GM23338 (cell line): ENCODE results near the gene SNAP47. TPM values are rescaled to one million over a fixed set of nuclear protein-coding genes. Genes with fewer than 3 reads are reported as not detected.

Experiments
- ATAC-seq: fragments of 200-7000 bp; cut with Tn5 transposase; 3 replicates; pipeline ENCODE4 v1.9.1; 2020
- DNase-seq: peaks from one replicate; pipeline ENCODE4 v3.0.0-alpha.2; 2015; ENCODE audit warnings: low spot score
- H2AFZ ChIP-seq: fragments of 200-600 bp; sonication (generic); 2 replicates; pipeline ENCODE4 v1.8.0; 2016; ENCODE audit warnings: antibody characterized with exemption, mild to moderate bottlenecking, moderate library complexity
- H3F3A ChIP-seq: fragments of 200-600 bp; sonication (generic); replicated peaks from 2 replicates; pipeline ENCODE4 v1.8.0; 2017; ENCODE audit warnings: antibody characterized with exemption, mixed run types, low read depth
- H3K27ac ChIP-seq: fragments of 200-600 bp; sonication (generic); 2 replicates; pipeline ENCODE4 v1.6.1; 2016; ENCODE audit warnings: low read depth
- H3K27me3 ChIP-seq: fragments of 200-600 bp; sonication (generic); 2 replicates; pipeline ENCODE4 v1.8.0; 2016; ENCODE audit warnings: mild to moderate bottlenecking, mixed run types, moderate library complexity; ENCODE audit not compliant: insufficient read depth
- H3K36me3 ChIP-seq: fragments of 200-600 bp; sonication (generic); 2 replicates; pipeline ENCODE4 v1.8.0; 2016; ENCODE audit warnings: mild to moderate bottlenecking; ENCODE audit not compliant: insufficient read depth
- H3K4me1 ChIP-seq: fragments of 200-600 bp; sonication (generic); 2 replicates; pipeline ENCODE4 v1.8.0; 2016; ENCODE audit warnings: mild to moderate bottlenecking, moderate library complexity; ENCODE audit not compliant: insufficient read depth
- H3K4me2 ChIP-seq: fragments of 200-600 bp; sonication (generic); 2 replicates; pipeline ENCODE4 v1.7.1; 2017; ENCODE audit warnings: mixed run types
- H3K4me3 ChIP-seq: fragments of 200-600 bp; sonication (generic); 2 replicates; pipeline ENCODE4 v1.6.1; 2016; ENCODE audit warnings: mixed run types
- H3K79me2 ChIP-seq: fragments of 200-600 bp; sonication (generic); replicated peaks from 2 replicates; pipeline ENCODE4 v1.8.0; 2017; ENCODE audit warnings: mild to moderate bottlenecking; ENCODE audit not compliant: insufficient read depth
- H3K9me2 ChIP-seq: fragments of 200-600 bp; sonication (generic); 2 replicates; pipeline ENCODE4 v1.8.0; 2017; ENCODE audit not compliant: insufficient read depth
- H4K20me1 ChIP-seq: fragments of 200-600 bp; sonication (generic); replicated peaks from 2 replicates; pipeline ENCODE4 v1.8.0; 2017; ENCODE audit warnings: mild to moderate bottlenecking; ENCODE audit not compliant: insufficient read depth
- H3K27ac Mint-ChIP-seq: 2 replicates; pipeline ENCODE4 v1.8.0; 2020; ENCODE audit warnings: inconsistent platforms, mild to moderate bottlenecking, moderate library complexity, mixed read lengths
- H3K27me3 Mint-ChIP-seq: 3 replicates; pipeline ENCODE4 v1.8.0; 2022; ENCODE audit warnings: low read depth, mild to moderate bottlenecking, moderate library complexity, mixed read lengths, inconsistent platforms; ENCODE audit not compliant: insufficient read depth, poor library complexity
- H3K36me3 Mint-ChIP-seq: 3 replicates; pipeline ENCODE4 v1.8.0; 2021; ENCODE audit warnings: low read depth, mild to moderate bottlenecking, inconsistent platforms, moderate library complexity, mixed read lengths
- H3K4me1 Mint-ChIP-seq: 3 replicates; pipeline ENCODE4 v1.8.0; 2020; ENCODE audit warnings: mild to moderate bottlenecking, inconsistent platforms, mixed read lengths
- H3K4me3 Mint-ChIP-seq: 3 replicates; pipeline ENCODE4 v1.8.0; 2021; ENCODE audit warnings: moderate library complexity, mild to moderate bottlenecking, inconsistent platforms, mixed read lengths
- H3K9me3 Mint-ChIP-seq: 3 replicates; pipeline ENCODE4 v1.8.0; 2020; ENCODE audit warnings: moderate library complexity, mild to moderate bottlenecking, inconsistent platforms, mixed read lengths
- CREB1 ChIP-seq: fragments of 250-450 bp; sonication (Bioruptor Pico); IDR thresholded peaks from 2 replicates; pipeline ENCODE4 v1.5.0; 2020; ENCODE audit warnings: low read depth, mild to moderate bottlenecking, moderate library complexity
- CTCF ChIP-seq, 2 experiments: fragments of 200-600 bp in 1 of 2; sonication (generic) in 1 of 2; conservative IDR thresholded peaks; 2 replicates each; pipeline versions ENCODE4 v1.5.1 to v1.6.1; 2016 to 2017; ENCODE audit warnings: antibody characterized with exemption in 2 of 2, low read depth in 2 of 2, mild to moderate bottlenecking in 2 of 2, moderate library complexity in 1 of 2
- ETS1 ChIP-seq: IDR thresholded peaks from 2 replicates; pipeline ENCODE4 v1.6.1; 2016; ENCODE audit warnings: antibody characterized with exemption
- EZH2 ChIP-seq: fragments of 200-600 bp; sonication (generic); IDR thresholded peaks from one replicate; pipeline ENCODE4 v1.8.0; 2017; ENCODE audit warnings: antibody characterized with exemption, mild to moderate bottlenecking, low read depth; ENCODE audit not compliant: unreplicated experiment
- EZH2phosphoT487 ChIP-seq: fragments of 200-600 bp; sonication (generic); IDR thresholded peaks from one replicate; pipeline ENCODE4 v1.8.1; 2018; ENCODE audit warnings: antibody characterized with exemption; ENCODE audit not compliant: unreplicated experiment
- JUNB ChIP-seq: IDR thresholded peaks from one replicate; pipeline ENCODE4 v1.6.1; 2016; ENCODE audit warnings: antibody characterized with exemption; ENCODE audit not compliant: unreplicated experiment
- NANOG ChIP-seq: IDR thresholded peaks from 2 replicates; pipeline ENCODE4 v1.6.1; 2016; ENCODE audit warnings: antibody characterized with exemption, borderline replicate concordance
- POLR2AphosphoS5 ChIP-seq: IDR thresholded peaks from 2 replicates; pipeline ENCODE4 v1.6.1; 2016; ENCODE audit warnings: antibody characterized with exemption, low read depth
- REST ChIP-seq: IDR thresholded peaks from one replicate; pipeline ENCODE4 v1.6.1; 2018; ENCODE audit warnings: antibody characterized with exemption; ENCODE audit not compliant: unreplicated experiment
- STAT1 ChIP-seq: IDR thresholded peaks from one replicate; pipeline ENCODE4 v1.6.1; 2016; ENCODE audit warnings: antibody characterized with exemption; ENCODE audit not compliant: unreplicated experiment
- ZNF114 ChIP-seq: fragments of 250-450 bp; sonication (Bioruptor Pico); IDR thresholded peaks from 2 replicates; pipeline ENCODE4 v1.5.0; 2020; ENCODE audit warnings: mild to moderate bottlenecking, moderate library complexity
- ZNF331 ChIP-seq: fragments of 250-450 bp; sonication (Bioruptor Pico); IDR thresholded peaks from 2 replicates; pipeline ENCODE4 v1.5.0; 2020; ENCODE audit warnings: low read depth, mild to moderate bottlenecking, moderate library complexity
- ZNF462 ChIP-seq: fragments of 250-450 bp; sonication (Bioruptor Pico); IDR thresholded peaks from 2 replicates; pipeline ENCODE4 v1.5.0; 2020; ENCODE audit warnings: mild to moderate bottlenecking, moderate library complexity
- polyA plus RNA-seq: library from polyadenylated mRNA; unstranded; fragments of >200 nt; fragmentation: Nextera tagmentation; extraction: Ambion mirVana; gene quantifications from 2 replicates; pipeline ENCODE4 v1.2.1, GENCODE V29; 2016
- total RNA-seq: library from RNA; depleted of rRNA; stranded (reverse); fragments of >200 nt; shearing (Covaris generic); gene quantifications from 2 replicates; pipeline ENCODE4 v1.2.3, GENCODE V29; 2014

SNAP47 gene
- total and polyA plus RNA-seq, 2 experiments from 2014 or later = 19.5 to 51.8 TPM

GRCh38 chr1:227776331-227776771 is 41.1 kb downstream of the SNAP47 start:
- Histone ChIP-seq H3K36me3 (no peaks in the 10 kb centered on the region), H3K79me2 (no peaks in the 10 kb centered on the region), H3K27ac (no peak overlapping the region), H3F3A (no peaks in the 10 kb centered on the region), H3K4me1 (no peaks in the 10 kb centered on the region), H2AFZ (no peak overlapping the region), H4K20me1 (peaks cover 6% of the 10 kb centered on the region; the same call in 1 of the 2 replicates), H3K27me3 (no peaks in the 10 kb centered on the region), H3K9me2 (no peaks in the 10 kb centered on the region), H3K4me2 (no peak overlapping the region), H3K4me3 (no peak overlapping the region)
- no peaks in the 10 kb centered on the region for H3K36me3 Mint-ChIP-seq
- no peak overlapping the region for H3K27ac Mint-ChIP-seq
- H3K4me1 Mint-ChIP-seq = no peaks in the 10 kb centered on the region
- H3K4me3 Mint-ChIP-seq = no peak overlapping the region
- no peaks in the 10 kb centered on the region for H3K9me3 Mint-ChIP-seq
- DNase-seq (no peak), ATAC-seq (no peak)
- H3K27me3 Mint-ChIP-seq = peaks cover 6% of the 10 kb centered on the region
- TF ChIP-seq ZNF114 (CRISPR knock-in tag) (no peak), POLR2AphosphoS5 (no peak), EZH2phosphoT487 (no peak), ETS1 (no peak), CREB1 (no peak), CTCF (conservative IDR thresholded peaks at IDR 0.05; ENCODE audit: low read depth in 2 of 2) (no peak), JUNB (no peak), STAT1 (no peak), ZNF331 (CRISPR knock-in tag) (no peak), REST (no peak), NANOG (no peak), ZNF462 (CRISPR knock-in tag) (no peak), EZH2 (no peak)
